Measurements from ENCODE around the gene TYR. TPM values are rescaled to one million over a fixed set of nuclear protein-coding genes. Genes with fewer than 3 reads are reported as not detected.

The TYR gene
- not detected in 2 replicates for total RNA-seq

GRCh38 chr11:89177691-89178231 lies at the start of gene TYR:
Gene TYR (plus strand): TSS chr11:89177875. CDS start chr11:89177954, 79 bp downstream.

Other genes with a start within 250 kb of the TYR start
- not detected in 2 replicates for gene GRM5, start 111.9 kb upstream of the TYR start, total RNA-seq

All from articular chondrocyte of knee joint (primary cell).